SK-MEL-5 (cell line): Measurements from ENCODE around the gene CDYL2. TPM values are rescaled to one million over a fixed set of nuclear protein-coding genes. Genes with fewer than 3 reads are reported as not detected.

Experiments
- DNase-seq: peaks from one replicate; pipeline ENCODE4 v3.0.0-alpha.2; 2016; ENCODE audit warnings: low read depth, low spot score
- in situ Hi-C: cut with HindIII; loops from 2 replicates; pipeline ENCODE4 v1.10.0; 2016; ENCODE audit warnings: low sequenced_read_pairs, high pct_unique_total_duplicates, low pct_unique_long_range_greater_than_20kb
- total RNA-seq: library from RNA; depleted of rRNA; stranded (reverse); fragments of >200 nt; shearing (Covaris generic); gene quantifications from 2 replicates; pipeline ENCODE4 v1.2.3, GENCODE V29; 2014

Gene CDYL2
- total RNA-seq, 1 experiment from 2014 or later: 0.74 TPM

- in situ Hi-C loops: no loop called here
- no peak for DNase-seq
Measured at GRCh38 chr16:80778703-80779102, 25.7 kb downstream of the CDYL2 start.

GRCh38 chr16:80776856-80777255, 27.5 kb downstream of the CDYL2 start:
- in situ Hi-C loops: no loop called here
- no peak for DNase-seq

DNA sequence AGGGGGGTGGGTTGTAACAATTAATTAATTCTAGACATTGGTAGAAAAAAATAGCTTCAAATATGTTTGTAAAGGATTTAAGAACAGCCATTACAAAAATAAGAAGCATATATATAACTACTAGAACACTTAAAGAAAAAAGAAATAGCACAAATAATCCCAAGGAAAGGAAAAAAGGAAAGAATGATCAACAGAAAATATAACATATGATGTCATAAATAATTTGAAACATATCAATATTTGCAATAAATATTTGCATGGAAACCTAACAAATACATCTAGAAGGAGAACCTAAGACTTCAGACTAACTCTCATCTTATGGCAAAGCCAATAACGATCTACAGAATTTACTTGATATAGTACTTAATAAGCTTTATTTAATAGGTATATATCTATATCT, 28.9 kb downstream of the CDYL2 start:
- in situ Hi-C loops: no loop called here
- DNase-seq: no peak

- no peak for DNase-seq
- in situ Hi-C loops: no loop called here
Measured at GRCh38 chr16:80766798-80767197, 37.6 kb downstream of the CDYL2 start.

DNA sequence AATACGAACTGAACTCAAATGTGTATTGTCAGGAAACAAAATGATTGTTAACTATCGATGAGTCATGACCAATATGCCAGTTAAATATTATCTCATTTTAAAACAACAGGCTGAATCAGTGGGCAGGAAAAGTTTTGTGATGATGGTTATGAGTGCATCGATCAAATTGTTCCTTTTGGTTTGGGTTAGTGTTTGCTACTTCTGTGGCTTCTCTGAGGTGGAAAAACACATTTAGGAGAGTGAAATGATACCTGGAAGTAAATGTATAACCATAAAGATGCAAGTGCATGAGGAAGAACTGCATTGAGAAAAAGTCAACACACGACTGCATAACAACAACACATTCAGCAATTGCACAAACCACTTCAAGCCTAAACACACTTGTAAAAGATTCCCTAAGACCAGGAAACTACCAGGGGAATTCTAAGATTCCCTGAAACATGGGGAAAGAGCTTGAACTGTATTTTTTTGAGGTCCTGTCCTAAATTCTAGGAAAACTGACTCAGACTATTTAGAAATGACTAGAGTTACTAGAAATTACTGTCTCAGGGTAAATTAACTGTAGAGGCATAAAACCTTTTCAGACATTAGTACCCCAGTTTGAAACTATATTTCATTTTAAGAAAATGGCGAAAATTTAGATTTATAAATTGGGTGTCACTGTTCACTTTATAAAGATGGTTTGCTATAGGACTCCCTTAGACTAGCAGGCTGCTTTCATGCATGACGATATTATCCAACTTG, 44.8 kb downstream of the CDYL2 start:
- DNase-seq: no peak
- in situ Hi-C loops: no loop called here

- no peak for DNase-seq
- in situ Hi-C loops: no loop called here
Measured at GRCh38 chr16:80754476-80754875, 49.9 kb downstream of the CDYL2 start.

GRCh38 chr16:80752541-80752940, 51.9 kb downstream of the CDYL2 start:
- in situ Hi-C loops: no loop called here
- DNase-seq: no peak

DNA sequence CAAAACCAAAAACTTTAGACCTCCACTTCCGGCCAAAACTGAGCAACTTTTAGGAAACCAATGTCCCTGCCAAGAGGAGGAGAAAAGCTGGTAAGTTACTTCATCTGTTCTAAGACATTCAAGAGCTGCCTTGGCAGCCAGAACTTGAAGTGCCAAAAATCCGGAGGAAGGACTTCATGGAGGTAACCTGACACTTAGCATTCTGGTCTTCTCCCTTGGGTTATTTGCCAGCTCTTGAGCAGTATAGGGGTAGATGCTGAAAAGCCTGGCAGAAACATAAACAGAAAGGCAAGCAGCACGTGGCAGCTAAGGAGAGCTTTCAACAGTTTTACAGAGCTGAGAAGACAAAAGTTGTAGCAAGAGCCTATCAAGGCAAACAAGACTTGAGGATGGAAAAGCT, 53.2 kb downstream of the CDYL2 start:
- DNase-seq: no peak
- in situ Hi-C loops: no loop called here

DNA sequence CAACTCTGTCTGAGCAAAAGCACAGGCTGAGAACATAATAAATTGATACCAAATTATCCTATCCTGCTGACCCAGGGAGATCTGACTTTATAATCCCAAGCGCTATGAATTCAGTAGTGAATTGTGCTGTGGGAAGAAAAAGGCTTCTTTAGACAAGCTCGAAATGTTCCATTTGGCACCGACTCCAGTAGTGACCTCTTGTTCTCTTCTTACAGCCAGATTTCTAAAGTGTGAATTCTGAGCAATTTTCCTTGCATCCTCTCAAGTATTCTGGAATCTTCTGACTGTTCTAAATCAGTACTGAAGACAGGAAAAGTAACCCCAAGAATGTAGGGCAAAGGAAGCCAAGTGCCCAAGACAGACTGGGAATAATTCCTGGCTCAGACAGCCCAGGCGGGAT, 58.2 kb downstream of the CDYL2 start:
- in situ Hi-C loops: no loop called here
- no peak for DNase-seq

GRCh38 chr16:80744856-80745255, 59.5 kb downstream of the CDYL2 start:
- in situ Hi-C loops: no loop called here

GRCh38 chr16:80743772-80744171, 60.6 kb downstream of the CDYL2 start:
- in situ Hi-C loops: no loop called here
- DNase-seq: no peak

More at GRCh38 chr16:80744856-80745255, 59.5 kb downstream of the CDYL2 start:
- DNase-seq: no peak

DNA sequence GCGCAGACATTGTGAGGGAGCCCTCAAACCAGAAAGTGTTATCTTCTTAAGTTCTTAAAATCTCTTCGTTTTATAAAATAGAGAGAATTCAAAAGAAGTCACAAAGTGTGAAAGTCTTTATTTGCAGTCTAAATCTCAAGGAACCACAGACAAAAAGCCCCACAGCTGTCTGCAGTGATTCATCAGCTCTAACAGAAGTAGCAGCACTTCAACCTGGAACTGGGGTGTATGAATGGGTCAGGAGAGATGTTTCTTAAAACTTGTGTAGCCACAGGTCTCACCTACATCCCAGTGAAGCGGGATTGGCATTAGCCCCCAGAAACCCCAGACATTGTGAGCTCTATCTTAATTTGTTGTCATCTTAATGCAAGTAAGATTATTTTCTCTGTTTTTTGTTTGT, 61.1 kb downstream of the CDYL2 start:
- no peak for DNase-seq
- in situ Hi-C loops: no loop called here

- no peak for DNase-seq
- in situ Hi-C loops: no loop called here
Measured at GRCh38 chr16:80742331-80742730, 62.1 kb downstream of the CDYL2 start.

GRCh38 chr16:80741724-80742123, 62.7 kb downstream of the CDYL2 start:
- no peak for DNase-seq
- in situ Hi-C loops: no loop called here

GRCh38 chr16:80739523-80739922, 64.9 kb downstream of the CDYL2 start:
- in situ Hi-C loops: no loop called here
- no peak for DNase-seq

- no peak for DNase-seq
- in situ Hi-C loops: no loop called here
Measured at GRCh38 chr16:80738521-80738920, 65.9 kb downstream of the CDYL2 start.

- in situ Hi-C loops: no loop called here
- DNase-seq: no peak
Measured at GRCh38 chr16:80735846-80736245, 68.6 kb downstream of the CDYL2 start.

- no peak for DNase-seq
- in situ Hi-C loops: no loop called here
Measured at GRCh38 chr16:80733407-80733806, 71.0 kb downstream of the CDYL2 start.

DNA sequence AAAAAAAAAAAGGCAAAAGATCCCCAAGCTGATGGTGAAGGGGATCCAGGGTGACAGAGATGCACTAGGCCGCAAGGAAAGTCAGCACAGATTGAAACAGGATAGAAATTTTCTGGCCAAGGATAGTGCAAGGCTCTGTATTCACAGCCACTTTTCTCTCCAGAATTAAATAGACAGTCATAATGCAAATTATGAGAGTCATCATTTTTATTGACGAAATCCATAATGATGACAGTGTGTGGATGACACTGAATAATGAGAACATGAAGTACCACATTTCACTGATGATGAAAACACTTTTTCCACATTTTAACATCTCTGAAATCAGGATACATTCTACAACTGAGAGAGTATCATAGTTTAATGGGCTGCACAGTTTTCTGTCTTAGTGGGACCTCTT, 72.5 kb downstream of the CDYL2 start:
- in situ Hi-C loops: no loop called here
- no peak for DNase-seq
